Lower leg skin (tissue), 4 donors: ENCODE measurements around the gene NPAS3. TPM values are rescaled to one million over a fixed set of nuclear protein-coding genes. Genes with fewer than 3 reads are reported as not detected.

ENCODE experiments used
- DNase-seq, 2 donors: peaks; one replicate each; pipeline ENCODE4 v3.0.0-alpha.2; 2019; ENCODE audit warnings: low spot score in 2 of 2
- H3K4me3 ChIP-seq: fragments of 200-600 bp; sonication (generic); 2 replicates; pipeline ENCODE4 v1.5.1; 2017; ENCODE audit warnings: mild to moderate bottlenecking, low read depth; ENCODE audit not compliant: poor library complexity, severe bottlenecking
- POLR2A ChIP-seq, 2 donors: fragments of 450-650 bp; IDR thresholded peaks; one replicate each; pipeline ENCODE4 v1.6.1; 2016 to 2017; ENCODE audit warnings: antibody characterized with exemption in 2 of 2, mild to moderate bottlenecking in 1 of 2, moderate library complexity in 1 of 2
- WGBS, 2 donors: methylation state at CpG; one replicate each; pipeline ENCODE4 v1.1.5; 2018; 5-methylcytosine and 5-hydroxymethylcytosine counted together
- intact Hi-C: fragments of 100-400 bp; cut with DNase I; formaldehyde crosslinking; loops from one replicate; pipeline ENCODE4 v1.15.0; 2023; ENCODE audit warnings: low total_unique reads
- total RNA-seq, 4 donors: library from RNA; depleted of rRNA; stranded (reverse); fragments of >200 nt; gene quantifications; one replicate each; pipeline ENCODE4 v1.1.0, GENCODE V29; 2016
- TF ChIP-seq, protein P1 (sequence below), 3 donors: fragments of 450-650 bp; IDR thresholded peaks; one replicate each; pipeline ENCODE4 v1.5.1; 2016; ENCODE audit warnings: antibody characterized with exemption in 3 of 3, mild to moderate bottlenecking in 3 of 3, moderate library complexity in 2 of 3

Gene NPAS3
- total RNA-seq, 4 donors from 2014 or later: 0.25 to 0.29 TPM; not detected in 2

DNA sequence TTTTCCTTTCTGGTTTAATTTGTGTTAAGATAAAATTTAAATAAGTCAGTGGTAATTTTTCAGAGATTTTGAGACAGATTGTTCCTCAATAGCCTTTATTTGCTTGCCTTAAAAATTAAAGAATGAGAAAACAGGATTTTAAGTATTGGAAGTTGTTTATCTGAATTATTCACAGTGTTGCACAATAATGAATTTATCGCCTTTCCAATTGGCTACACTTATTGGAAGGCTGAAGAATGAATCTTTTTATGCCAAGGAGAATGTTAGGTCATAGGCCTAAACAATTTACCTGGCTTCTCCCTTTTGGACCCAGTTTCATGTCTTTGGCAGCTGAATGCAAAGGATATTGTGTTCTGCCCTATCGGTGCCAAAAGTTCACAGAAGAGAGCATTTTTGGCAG, 250.2 kb downstream of the NPAS3 start:
- WGBS, 2 donors: 55 to 66% methylated on average over 2 of the region's 2 CpGs
- no peak overlapping the region for H3K4me3 ChIP-seq
- intact Hi-C loops: no loop called here
- DNase-seq: no peak
- no peak for TF ChIP-seq POLR2A (IDR thresholded peaks at IDR 0.05)
- TF ChIP-seq, protein P1, sequence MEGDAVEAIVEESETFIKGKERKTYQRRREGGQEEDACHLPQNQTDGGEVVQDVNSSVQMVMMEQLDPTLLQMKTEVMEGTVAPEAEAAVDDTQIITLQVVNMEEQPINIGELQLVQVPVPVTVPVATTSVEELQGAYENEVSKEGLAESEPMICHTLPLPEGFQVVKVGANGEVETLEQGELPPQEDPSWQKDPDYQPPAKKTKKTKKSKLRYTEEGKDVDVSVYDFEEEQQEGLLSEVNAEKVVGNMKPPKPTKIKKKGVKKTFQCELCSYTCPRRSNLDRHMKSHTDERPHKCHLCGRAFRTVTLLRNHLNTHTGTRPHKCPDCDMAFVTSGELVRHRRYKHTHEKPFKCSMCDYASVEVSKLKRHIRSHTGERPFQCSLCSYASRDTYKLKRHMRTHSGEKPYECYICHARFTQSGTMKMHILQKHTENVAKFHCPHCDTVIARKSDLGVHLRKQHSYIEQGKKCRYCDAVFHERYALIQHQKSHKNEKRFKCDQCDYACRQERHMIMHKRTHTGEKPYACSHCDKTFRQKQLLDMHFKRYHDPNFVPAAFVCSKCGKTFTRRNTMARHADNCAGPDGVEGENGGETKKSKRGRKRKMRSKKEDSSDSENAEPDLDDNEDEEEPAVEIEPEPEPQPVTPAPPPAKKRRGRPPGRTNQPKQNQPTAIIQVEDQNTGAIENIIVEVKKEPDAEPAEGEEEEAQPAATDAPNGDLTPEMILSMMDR (IDR thresholded peaks at IDR 0.05): no peak

GRCh38 chr14:33191855-33192254, 253.2 kb downstream of the NPAS3 start:
- DNase-seq: no peak
- TF ChIP-seq, protein P1 (IDR thresholded peaks at IDR 0.05): no peak
- TF ChIP-seq POLR2A (IDR thresholded peaks at IDR 0.05): no peak
- no peak overlapping the region for H3K4me3 ChIP-seq
- intact Hi-C loops: no loop called here

DNA sequence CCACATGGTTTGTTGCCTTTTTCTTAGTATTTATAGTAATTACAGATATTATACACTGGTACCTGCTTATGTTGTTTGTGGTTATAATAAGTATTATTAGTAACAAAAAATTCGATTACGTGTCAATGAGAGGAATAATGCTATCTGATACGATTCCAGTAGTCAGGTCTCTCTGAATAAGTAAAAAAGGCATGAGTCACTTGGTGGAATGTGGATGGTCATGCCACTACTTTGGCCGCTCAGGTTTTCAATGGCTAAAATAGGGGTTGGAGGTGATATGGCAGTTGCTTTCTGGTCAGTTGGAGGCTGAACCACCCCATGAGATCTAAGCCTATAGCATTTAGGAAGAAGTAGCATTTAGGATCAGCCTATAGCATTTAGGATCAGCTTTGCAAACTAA, 255.9 kb downstream of the NPAS3 start:
- intact Hi-C loops: no loop called here
- TF ChIP-seq, protein P1 (IDR thresholded peaks at IDR 0.05): no peak
- no peak for TF ChIP-seq POLR2A (IDR thresholded peaks at IDR 0.05)
- no peak for DNase-seq
- WGBS, 2 donors: 96 to 97% methylated on average over 4 of the region's 4 CpGs
- no peak overlapping the region for H3K4me3 ChIP-seq

GRCh38 chr14:33198684-33199083, 260.0 kb downstream of the NPAS3 start:
- intact Hi-C loops: no loop called here
- TF ChIP-seq POLR2A (IDR thresholded peaks at IDR 0.05): no peak
- TF ChIP-seq, protein P1 (IDR thresholded peaks at IDR 0.05): no peak
- WGBS, 2 donors: 94 to 96% methylated on average over 5 to 16 of the region's 25 CpGs
- no peak overlapping the region for H3K4me3 ChIP-seq
- DNase-seq: no peak

- no peak for DNase-seq
- 82 to 84% methylated on average over 2 of the region's 2 CpGs for WGBS, 2 donors
- TF ChIP-seq, protein P1 (IDR thresholded peaks at IDR 0.05): no peak
- TF ChIP-seq POLR2A (IDR thresholded peaks at IDR 0.05): no peak
- no peak overlapping the region for H3K4me3 ChIP-seq
- intact Hi-C loops: no loop called here
These were observed 262.4 kb downstream of the NPAS3 start for GRCh38 chr14:33201116-33201515.

- TF ChIP-seq, protein P1 (IDR thresholded peaks at IDR 0.05): no peak
- TF ChIP-seq POLR2A (IDR thresholded peaks at IDR 0.05): no peak
- WGBS, 2 donors: 67 to 71% methylated on average over 5 of the region's 5 CpGs
- no peak for DNase-seq
- intact Hi-C loops: no loop called here
- no peak overlapping the region for H3K4me3 ChIP-seq
These were observed 268.3 kb downstream of the NPAS3 start for GRCh38 chr14:33206981-33207380.
